Mononuclear cell (primary cell): Measurements from ENCODE around the gene WNT7B. TPM values are rescaled to one million over a fixed set of nuclear protein-coding genes. Genes with fewer than 3 reads are reported as not detected.

ENCODE experiments used
- H3K27me3 ChIP-seq: 2 replicates; pipeline ENCODE4 v1.6.0; 2011; ENCODE audit warnings: low read length, control low read depth; ENCODE audit not compliant: insufficient read depth
- H3K4me1 ChIP-seq: 2 replicates; pipeline ENCODE4 v1.5.1; 2011; ENCODE audit warnings: mild to moderate bottlenecking, low read length, control low read depth; ENCODE audit not compliant: insufficient read depth
- H3K4me3 ChIP-seq: 2 replicates; pipeline ENCODE4 v1.5.1; 2011; ENCODE audit warnings: mild to moderate bottlenecking, low read length, moderate library complexity
- H3K9me3 ChIP-seq: 2 replicates; pipeline ENCODE4 v1.5.1; 2011; ENCODE audit warnings: low read depth, mild to moderate bottlenecking, control low read depth, low read length
- total RNA-seq: library from RNA; depleted of rRNA; stranded (reverse); fragments of >200 nt; gene quantifications from one replicate; pipeline ENCODE4 v1.2.3, GENCODE V29; 2012

WNT7B gene
- total RNA-seq, 1 donor, result not detected

DNA sequence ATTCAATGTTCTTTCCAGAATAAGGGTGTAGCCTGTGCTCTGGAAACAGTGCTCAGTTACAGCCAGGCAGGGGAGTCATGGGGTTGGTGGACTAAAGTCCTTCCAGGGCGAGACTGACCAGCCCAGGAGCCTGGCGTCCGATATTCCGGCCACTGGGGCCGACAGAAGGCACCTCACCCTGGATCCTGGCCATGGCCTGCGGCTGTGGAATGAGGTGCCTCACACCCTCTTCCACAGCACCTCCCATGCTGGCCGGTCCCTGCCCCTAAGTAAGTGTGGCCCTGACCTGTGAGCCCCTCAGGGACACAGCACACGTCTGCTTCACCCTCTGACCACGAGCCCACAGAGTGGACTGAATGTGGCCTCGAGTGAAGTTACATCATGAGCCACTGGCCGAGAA lies 50.5 kb downstream of the WNT7B start:
- Histone ChIP-seq H3K4me1 (no peaks in the 10 kb centered on the region), H3K27me3 (no peaks in the 10 kb centered on the region), H3K4me3 (no peak overlapping the region)

DNA sequence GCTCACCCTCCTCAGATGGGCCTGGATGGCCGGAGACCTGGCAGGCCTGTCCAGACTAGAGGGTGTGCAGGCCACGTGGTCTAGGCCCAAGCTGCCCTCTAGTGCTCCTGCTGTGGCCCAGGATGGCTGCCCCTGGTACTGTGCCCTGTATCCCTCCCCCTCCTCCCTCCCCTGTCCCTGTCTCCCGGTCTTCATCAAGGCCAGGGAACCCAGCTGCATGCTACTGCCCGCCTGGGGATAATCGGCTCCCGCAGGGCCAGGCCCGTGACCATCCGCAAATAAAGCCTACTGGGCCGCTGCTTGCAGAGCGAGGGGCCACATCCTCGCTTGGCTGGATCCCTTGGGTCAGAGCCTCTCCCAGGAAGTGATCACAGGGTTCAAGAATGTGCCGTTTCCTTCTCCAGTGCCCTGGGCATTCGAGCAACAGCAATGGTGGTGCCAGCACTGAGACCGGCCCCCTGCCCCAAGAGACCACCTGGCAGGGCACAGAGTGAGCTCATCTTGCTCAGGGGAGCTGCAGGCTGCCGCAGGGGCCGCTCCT lies 51.1 kb downstream of the WNT7B start:
- no peaks in the 10 kb centered on the region for H3K27me3 ChIP-seq
- H3K9me3 ChIP-seq, result no peaks in the 10 kb centered on the region
- H3K4me1 ChIP-seq, result no peaks in the 10 kb centered on the region
- H3K4me3 ChIP-seq, result no peak overlapping the region

More for the DNA sequence above, 50.5 kb downstream of the WNT7B start:
- H3K9me3 ChIP-seq, result no peaks in the 10 kb centered on the region

DNA sequence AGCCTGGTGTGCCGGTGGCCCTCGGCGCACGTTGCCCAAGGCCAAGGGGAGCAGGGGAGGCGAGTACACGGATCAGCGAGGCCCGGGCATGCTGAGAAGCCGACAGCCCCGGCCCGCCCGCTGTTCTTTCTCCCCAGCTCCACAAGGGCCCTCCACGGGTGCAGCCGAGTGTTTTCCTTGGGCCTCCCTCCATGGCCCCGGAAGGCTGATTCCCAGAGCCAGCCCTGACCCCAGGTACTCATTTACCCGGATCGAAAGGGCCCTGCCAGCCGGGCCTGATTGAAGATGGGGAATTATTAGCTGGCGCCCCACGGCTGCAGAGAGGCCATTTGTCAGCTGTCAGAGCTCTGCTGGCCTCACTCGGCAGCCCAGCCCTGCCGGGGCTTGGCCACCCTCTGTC lies 53.1 kb downstream of the WNT7B start:
- H3K4me1 ChIP-seq, result no peaks in the 10 kb centered on the region
- H3K27me3 ChIP-seq, result no peaks in the 10 kb centered on the region
- H3K9me3 ChIP-seq, result no peaks in the 10 kb centered on the region
- no peak overlapping the region for H3K4me3 ChIP-seq

DNA sequence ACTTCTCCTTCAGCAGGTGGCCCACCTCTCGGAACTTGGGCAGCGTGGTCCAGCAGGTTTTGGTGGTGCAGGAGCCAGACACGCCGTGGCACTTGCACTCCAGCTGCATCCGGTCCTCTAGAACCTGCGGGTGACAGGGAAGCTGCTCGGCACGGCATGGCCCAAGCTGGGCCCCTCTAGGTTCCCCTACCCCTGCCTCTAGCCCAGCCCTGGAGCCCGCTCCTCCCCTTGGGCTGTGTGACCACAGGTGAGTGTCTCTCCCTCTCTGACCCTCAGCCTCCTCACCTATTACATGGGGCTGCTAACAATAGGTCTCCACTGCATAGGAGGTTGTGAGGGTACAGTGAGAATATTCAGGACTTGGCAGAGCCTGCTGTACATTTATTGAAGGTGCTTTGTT lies 53.8 kb downstream of the WNT7B start:
- H3K27me3 ChIP-seq, result no peaks in the 10 kb centered on the region
- H3K4me1 ChIP-seq, result no peaks in the 10 kb centered on the region
- no peaks in the 10 kb centered on the region for H3K9me3 ChIP-seq
- H3K4me3 ChIP-seq, result no peak overlapping the region

DNA sequence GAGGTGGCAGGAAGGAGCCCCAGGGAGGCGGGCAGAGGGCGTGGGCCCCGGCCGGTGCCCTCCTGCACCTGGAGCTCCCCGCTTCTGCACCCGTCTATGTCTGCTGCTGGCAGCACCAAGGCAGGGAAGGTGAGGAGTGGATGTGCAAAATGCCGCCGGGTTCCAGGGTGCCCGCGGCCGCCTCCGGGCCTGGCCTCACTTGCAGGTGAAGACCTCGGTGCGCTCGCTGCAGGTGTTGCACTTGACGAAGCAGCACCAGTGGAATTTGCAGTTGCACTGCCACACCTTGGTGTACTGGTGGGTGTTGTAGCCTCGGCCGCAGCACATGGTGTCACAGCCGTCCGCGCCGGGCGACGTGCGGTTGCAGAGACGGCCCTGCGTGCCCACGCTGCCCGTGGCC lies 54.3 kb downstream of the WNT7B start:
- Histone ChIP-seq H3K27me3 (no peaks in the 10 kb centered on the region), H3K4me1 (no peaks in the 10 kb centered on the region), H3K4me3 (no peak overlapping the region), H3K9me3 (no peaks in the 10 kb centered on the region)

DNA sequence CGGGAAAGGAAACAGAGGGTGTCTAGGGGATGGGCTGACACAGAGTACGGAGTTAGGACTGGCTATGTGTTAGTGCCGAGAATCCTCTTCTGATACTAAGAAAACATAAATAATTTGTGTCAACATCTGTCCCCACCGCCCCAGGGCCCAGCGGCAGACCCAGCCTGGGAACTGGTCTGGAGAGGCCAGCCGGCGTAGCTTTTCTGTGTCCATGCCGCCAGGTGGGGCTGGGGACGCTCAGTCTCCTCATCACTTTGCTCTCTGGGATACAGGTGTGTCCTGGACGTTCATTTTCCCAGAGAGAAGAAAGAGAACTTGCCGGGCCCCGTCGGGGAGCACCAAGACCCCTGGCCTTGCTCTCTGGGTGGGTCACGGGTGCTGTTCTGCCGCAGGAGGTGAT lies 54.7 kb downstream of the WNT7B start:
- Histone ChIP-seq H3K4me3 (no peak overlapping the region), H3K4me1 (no peaks in the 10 kb centered on the region), H3K9me3 (no peaks in the 10 kb centered on the region), H3K27me3 (no peaks in the 10 kb centered on the region)

DNA sequence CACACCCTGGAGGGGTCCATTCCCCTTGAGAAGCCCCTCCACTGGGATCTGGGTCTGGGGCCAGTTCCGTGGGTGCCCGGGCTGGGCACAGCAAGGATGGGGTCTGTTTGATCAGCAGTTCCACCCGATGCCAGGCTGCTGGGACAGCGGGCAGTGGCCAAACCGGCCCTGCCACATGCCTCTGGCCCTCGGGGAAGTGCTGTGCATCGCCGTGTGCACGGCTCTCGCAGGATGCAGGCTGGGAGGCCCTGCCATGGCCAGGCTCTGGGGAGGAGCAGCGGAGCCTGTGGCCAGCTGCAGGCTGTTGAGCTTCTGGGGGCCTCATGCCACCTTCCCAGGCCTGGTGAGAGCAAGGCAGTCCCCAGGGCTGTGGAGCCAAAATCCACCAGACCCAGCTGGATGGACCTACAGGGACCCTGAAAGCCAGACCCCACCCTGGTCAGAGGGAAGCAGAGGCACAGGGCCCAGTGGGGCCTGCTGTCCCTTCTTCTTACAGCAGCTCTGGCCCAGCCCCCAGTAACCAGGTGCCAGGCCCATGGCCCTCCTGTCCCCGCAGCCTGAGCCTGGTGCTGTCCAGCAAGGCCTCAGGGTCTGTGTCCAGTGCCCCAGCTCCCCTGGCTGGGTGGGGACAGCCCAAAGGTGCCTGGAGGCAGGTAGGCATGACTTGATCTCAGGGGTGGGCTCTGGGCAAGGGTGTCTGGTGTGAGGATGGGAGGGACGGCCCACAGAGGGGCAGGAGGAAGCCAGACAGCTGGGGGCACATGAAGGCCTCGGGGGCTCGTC lies 57.3 kb downstream of the WNT7B start:
- H3K4me3 ChIP-seq, result no peak overlapping the region
- no peaks in the 10 kb centered on the region for H3K9me3 ChIP-seq
- no peaks in the 10 kb centered on the region for H3K27me3 ChIP-seq
- H3K4me1 ChIP-seq, result no peaks in the 10 kb centered on the region

DNA sequence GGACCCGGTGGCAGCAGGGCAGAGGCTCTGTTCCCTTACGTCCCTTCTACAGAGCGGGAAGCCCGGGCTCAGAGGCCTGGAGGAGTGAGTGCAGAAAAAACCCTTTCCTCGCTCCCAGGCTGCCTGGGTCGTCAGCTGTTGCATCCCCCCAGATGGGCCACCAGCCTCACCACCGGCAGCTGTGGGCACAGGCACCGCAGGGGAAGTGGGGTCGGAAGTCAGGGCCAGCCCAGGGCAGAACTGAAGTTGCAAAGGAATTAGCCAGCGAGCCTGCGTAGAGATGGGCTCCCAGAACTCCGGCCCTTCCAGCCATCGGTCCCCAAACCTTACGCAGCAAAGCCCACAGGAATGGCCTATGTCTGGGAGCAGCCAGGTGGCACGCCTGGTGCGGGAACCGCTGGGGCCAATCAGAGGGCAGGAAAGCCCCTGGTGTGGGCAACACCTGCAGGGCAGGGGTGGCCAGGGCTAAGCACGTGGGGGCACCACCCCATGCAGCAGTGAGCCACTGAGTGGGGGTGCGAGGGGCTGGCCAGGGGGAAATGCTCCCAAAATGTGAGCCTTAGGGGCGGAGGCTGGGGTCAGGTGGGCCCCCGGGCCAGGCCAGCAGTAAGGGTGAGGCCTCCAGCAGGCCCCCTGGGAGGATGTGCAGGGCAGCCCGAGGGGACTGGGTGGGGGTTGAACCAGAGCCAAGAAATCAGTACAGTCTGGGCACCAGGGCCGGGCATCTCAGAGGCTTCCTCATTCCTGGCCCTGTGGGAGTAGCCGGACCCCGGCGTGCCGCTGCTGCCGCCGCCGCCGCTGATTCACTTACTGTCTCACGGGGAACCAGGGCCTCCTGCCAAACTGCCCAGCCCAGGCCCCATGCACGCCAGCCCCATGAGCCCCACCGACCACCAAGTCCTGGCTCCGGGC lies 58.2 kb downstream of the WNT7B start:
- no peak overlapping the region for H3K4me3 ChIP-seq
- H3K27me3 ChIP-seq, result no peaks in the 10 kb centered on the region
- no peaks in the 10 kb centered on the region for H3K9me3 ChIP-seq
- no peaks in the 10 kb centered on the region for H3K4me1 ChIP-seq

DNA sequence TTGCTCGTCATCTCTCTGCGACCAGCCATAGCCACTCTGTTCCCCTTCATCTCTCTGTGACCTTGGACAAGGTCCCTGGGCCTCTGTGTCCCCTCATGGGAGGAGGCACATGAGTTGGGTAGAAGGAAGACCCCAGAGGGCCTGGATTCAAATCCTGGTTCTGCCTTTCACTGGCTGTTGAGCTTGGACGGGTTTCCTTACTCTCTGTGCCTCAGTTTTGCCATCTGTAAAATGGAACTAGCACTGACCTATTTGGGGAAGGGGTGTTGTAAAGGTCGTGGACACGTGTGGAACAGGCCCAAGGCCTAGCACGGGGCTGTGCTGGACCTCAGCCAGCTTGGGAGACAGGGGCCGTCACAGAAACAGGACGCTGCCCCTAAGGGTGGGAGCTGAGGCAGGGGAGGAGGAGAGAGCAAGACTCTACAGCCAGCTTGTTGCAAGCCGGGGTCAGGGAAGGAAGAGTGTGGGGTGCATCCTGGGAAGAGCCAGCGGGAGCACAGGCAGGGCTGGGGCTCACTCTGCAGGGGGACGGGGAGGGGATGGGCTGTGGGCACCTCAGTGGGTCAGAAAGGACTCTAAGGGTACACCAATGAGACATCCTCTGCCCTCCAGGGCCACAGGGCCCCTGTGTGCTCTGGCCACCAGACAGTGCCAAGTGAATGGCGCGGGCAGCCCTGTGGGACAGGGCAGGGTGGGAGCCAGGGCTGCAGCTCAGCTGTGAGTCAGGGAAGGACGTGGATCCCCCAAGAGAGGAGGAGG lies 59.1 kb downstream of the WNT7B start:
- no peaks in the 10 kb centered on the region for H3K9me3 ChIP-seq
- H3K4me3 ChIP-seq, result no peak overlapping the region
- H3K4me1 ChIP-seq, result no peaks in the 10 kb centered on the region
- no peaks in the 10 kb centered on the region for H3K27me3 ChIP-seq

DNA sequence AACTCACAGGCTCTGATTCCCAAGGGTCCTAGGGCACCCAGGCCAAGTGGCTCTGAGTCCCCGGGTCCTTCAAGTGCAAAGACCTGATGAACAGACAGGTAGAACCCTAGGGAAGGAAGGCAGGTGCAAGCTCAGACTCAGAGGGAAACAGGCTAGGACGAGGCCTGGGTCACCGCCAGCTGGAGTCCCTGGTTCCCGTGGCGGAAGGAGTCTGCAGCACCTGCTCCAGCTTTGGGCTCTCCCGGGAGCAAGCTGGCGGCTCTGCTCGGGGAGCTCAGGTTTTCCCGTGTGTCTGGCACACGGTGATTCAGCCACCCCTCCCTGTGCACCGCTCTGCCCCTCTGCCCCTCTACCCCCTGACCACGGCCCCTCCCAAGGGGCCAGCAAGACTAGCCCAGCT lies 59.8 kb downstream of the WNT7B start:
- Histone ChIP-seq H3K27me3 (no peaks in the 10 kb centered on the region), H3K4me1 (peaks cover under 1% of the 10 kb centered on the region), H3K4me3 (no peak overlapping the region), H3K9me3 (no peaks in the 10 kb centered on the region)

DNA sequence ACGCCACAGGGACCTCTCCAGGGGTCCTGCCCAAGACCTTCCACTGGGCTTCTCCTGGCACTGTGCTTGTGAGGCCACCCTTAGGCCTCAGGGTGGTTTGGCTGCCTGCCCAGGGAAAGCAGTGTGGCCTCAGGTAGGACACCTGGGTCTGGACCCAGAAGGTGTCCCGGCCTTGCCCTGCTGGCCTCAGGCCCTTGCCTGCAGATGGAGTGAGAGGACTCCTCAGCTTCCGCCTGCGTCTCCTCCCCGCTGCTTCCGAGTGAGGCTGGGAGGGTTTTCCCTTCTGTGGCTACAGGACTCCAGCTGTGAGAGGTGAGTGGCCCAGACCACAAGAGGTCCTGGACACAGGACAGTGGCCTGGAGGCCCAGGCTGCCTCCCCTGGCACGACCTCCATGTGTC lies 60.4 kb downstream of the WNT7B start:
- no peaks in the 10 kb centered on the region for H3K9me3 ChIP-seq
- H3K4me3 ChIP-seq, result no peak overlapping the region
- H3K4me1 ChIP-seq, result peaks cover 4% of the 10 kb centered on the region
- H3K27me3 ChIP-seq, result no peaks in the 10 kb centered on the region

DNA sequence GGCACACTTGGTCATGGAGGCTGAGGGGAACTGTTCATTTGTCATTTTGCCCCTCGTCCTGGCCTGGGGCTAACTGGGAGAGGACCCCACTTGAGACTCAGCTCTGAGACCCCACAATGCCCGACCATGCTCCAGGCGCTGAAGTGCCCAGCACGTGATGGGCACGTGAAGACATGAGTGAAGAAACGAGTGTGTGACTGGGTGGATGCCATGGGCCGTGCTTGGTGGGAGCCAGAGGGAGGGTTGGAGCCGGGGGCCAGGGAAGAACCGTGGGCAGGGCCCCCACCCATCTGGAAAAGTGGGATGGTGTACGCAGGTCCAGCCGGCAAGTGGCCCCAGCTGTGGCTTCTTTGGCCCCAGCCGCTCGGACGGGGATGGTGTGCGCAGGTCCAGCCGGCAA lies 61.1 kb downstream of the WNT7B start:
- H3K9me3 ChIP-seq, result no peaks in the 10 kb centered on the region
- H3K4me1 ChIP-seq, result peaks cover 4% of the 10 kb centered on the region

DNA sequence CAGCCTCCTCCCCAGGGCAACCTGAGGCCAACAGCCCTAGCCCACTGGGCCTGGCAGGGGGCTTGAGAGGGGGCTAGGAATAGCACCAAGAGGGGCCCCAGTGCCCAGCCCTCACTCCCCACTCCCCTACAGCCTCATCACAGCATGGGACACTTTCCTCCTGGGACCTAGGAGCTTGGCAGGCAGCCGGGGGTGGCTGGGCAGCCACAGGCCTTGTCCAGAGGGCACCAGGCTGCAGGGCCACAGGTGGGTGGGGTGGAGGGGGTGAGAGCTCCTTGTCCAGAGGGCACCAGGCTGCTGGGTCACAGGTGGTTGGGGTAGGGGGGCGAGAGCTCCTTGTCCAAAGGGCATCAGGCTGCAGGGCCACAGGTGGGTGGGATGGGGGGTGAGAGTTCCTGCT lies 61.8 kb downstream of the WNT7B start:
- no peak overlapping the region for H3K4me3 ChIP-seq
- H3K9me3 ChIP-seq, result no peaks in the 10 kb centered on the region
- peaks cover 4% of the 10 kb centered on the region for H3K4me1 ChIP-seq
- no peaks in the 10 kb centered on the region for H3K27me3 ChIP-seq

More for the DNA sequence above, 61.1 kb downstream of the WNT7B start:
- Histone ChIP-seq H3K4me3 (no peak overlapping the region), H3K27me3 (no peaks in the 10 kb centered on the region)

DNA sequence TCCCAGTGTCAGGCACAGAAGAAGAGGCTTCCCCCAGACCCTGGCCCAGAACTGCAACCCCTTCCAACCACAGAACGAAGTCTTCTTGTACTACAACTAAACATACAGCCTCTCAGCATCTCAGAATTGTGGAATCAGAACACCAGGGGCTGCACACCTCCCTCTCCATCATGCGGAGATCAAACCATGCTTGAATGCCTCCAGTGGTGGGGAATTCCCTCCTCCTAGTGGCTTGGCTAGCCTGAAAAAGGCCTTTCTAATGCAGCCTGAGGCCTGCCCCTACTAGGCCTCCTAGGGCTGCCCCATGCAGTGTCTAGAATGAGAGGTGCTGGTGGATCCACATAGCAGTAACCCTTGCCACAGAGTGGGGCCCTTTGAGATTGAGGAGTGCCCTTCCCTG lies 62.7 kb downstream of the WNT7B start:
- no peaks in the 10 kb centered on the region for H3K27me3 ChIP-seq
- H3K4me1 ChIP-seq, result peaks cover 4% of the 10 kb centered on the region
- no peak overlapping the region for H3K4me3 ChIP-seq
- no peaks in the 10 kb centered on the region for H3K9me3 ChIP-seq

DNA sequence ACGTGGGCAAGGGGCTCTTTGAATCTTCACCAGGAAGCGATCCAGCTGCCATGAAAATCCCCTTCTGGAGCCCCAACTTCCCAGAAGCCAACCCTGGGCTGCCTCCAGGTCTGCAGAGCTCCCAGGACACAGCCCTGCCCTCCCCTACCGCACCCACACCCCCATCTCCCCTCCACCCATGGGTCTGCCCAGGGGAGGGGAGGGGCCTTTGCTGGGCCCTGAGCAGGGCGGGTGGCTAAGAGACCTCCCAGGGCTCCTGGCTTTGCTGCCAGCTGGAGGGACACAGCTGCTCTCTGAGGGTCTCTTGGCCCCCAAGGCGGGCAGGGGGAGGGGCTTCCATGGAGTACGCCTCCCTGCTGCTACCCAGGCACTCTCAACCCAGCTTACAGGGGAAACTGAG lies 64.1 kb downstream of the WNT7B start:
- no peaks in the 10 kb centered on the region for H3K27me3 ChIP-seq
- peaks cover 4% of the 10 kb centered on the region for H3K4me1 ChIP-seq
- H3K9me3 ChIP-seq, result no peaks in the 10 kb centered on the region
- no peak overlapping the region for H3K4me3 ChIP-seq
